CD14-positive monocyte (primary cell): Measurements from ENCODE around the gene RBMS3. TPM values are rescaled to one million over a fixed set of nuclear protein-coding genes. Genes with fewer than 3 reads are reported as not detected.

Experiments used
- DNase-seq, 3 donors: peaks; one replicate each; pipeline ENCODE4 v3.0.0-alpha.2; 2011 to 2022
- H2AFZ ChIP-seq: 2 replicates; pipeline ENCODE4 v1.6.0; 2012; ENCODE audit warnings: mild to moderate bottlenecking, low read depth, low read length, inconsistent platforms; ENCODE audit not compliant: insufficient read depth, poor library complexity, severe bottlenecking
- H3K27ac ChIP-seq, 2 donors: 1 replicate in 1 of 2; 2 replicates in 1 of 2; pipeline ENCODE4 v1.5.1; 2012 to 2013; ENCODE audit warnings: low read length in 2 of 2, control low read depth in 1 of 2, inconsistent platforms in 1 of 2, low read depth in 1 of 2, mild to moderate bottlenecking in 1 of 2
- H3K27me3 ChIP-seq, 2 donors: one replicate each; pipeline versions ENCODE4 v1.6.0 to v1.6.1; 2011 to 2013; ENCODE audit warnings: low read length in 2 of 2; ENCODE audit not compliant: control insufficient read depth in 2 of 2, insufficient read depth in 2 of 2
- H3K36me3 ChIP-seq, 2 donors: replicated peaks in 1 of 2; 1 replicate in 1 of 2; 2 replicates in 1 of 2; pipeline versions ENCODE4 v1.5.1 to v1.6.1; 2012 to 2013; ENCODE audit warnings: low read length in 2 of 2, control low read depth in 1 of 2, inconsistent platforms in 1 of 2, mild to moderate bottlenecking in 1 of 2; ENCODE audit not compliant: insufficient read depth in 2 of 2, control insufficient read depth in 1 of 2
- H3K4me1 ChIP-seq, 2 donors: 1 replicate in 1 of 2; 2 replicates in 1 of 2; pipeline versions ENCODE4 v1.5.1 to v1.6.1; 2012 to 2013; ENCODE audit warnings: low read length in 2 of 2, control low read depth in 1 of 2, inconsistent platforms in 1 of 2, mild to moderate bottlenecking in 1 of 2, moderate library complexity in 1 of 2; ENCODE audit not compliant: insufficient read depth in 2 of 2, control insufficient read depth in 1 of 2
- H3K4me2 ChIP-seq: replicated peaks from 2 replicates; pipeline ENCODE3; 2012; ENCODE audit warnings: low read length, moderate library complexity, mild to moderate bottlenecking; ENCODE audit not compliant: poor library complexity, severe bottlenecking; ENCODE audit errors: extremely low read depth
- H3K4me3 ChIP-seq, 3 experiments: fragments of 200-600 bp in 1 of 3; sonication (generic) in 1 of 3; replicated peaks in 1 of 3; 1 replicate in 2 of 3; 2 replicates in 1 of 3; pipeline ENCODE4 v1.5.1; 2011 to 2013; ENCODE audit warnings: low read length in 3 of 3, mild to moderate bottlenecking in 3 of 3, control low read depth in 2 of 3, low read depth in 2 of 3, inconsistent platforms in 1 of 3, moderate library complexity in 1 of 3
- H3K79me2 ChIP-seq: 2 replicates; pipeline ENCODE4 v1.6.0; 2012; ENCODE audit warnings: mild to moderate bottlenecking, control low read depth, inconsistent platforms, low read length, moderate library complexity; ENCODE audit not compliant: insufficient read depth
- H3K9ac ChIP-seq: 2 replicates; pipeline ENCODE4 v1.6.0; 2017; ENCODE audit warnings: low read length, mild to moderate bottlenecking; ENCODE audit not compliant: insufficient read depth, poor library complexity, severe bottlenecking
- H3K9me3 ChIP-seq, 2 donors: replicated peaks in 1 of 2; 1 replicate in 1 of 2; 2 replicates in 1 of 2; pipeline versions ENCODE4 v1.5.1 to v1.6.1; 2012 to 2013; ENCODE audit warnings: low read length in 2 of 2, control low read depth in 1 of 2; ENCODE audit not compliant: control insufficient read depth in 1 of 2, insufficient read depth in 1 of 2
- H4K20me1 ChIP-seq: 2 replicates; pipeline ENCODE4 v1.6.0; 2012; ENCODE audit warnings: mild to moderate bottlenecking, low read length, control low read depth, moderate library complexity; ENCODE audit not compliant: insufficient read depth
- H3K27ac Mint-ChIP-seq, 7 donors: one replicate each; pipeline ENCODE4 v1.8.0; 2020; ENCODE audit warnings: mild to moderate bottlenecking in 7 of 7, mixed read lengths in 7 of 7, moderate library complexity in 6 of 7, inconsistent platforms in 2 of 7
- H3K27me3 Mint-ChIP-seq, 3 donors: one replicate each; pipeline ENCODE4 v1.8.0; 2021 to 2022; ENCODE audit warnings: low read depth in 3 of 3, mild to moderate bottlenecking in 3 of 3, mixed read lengths in 3 of 3, moderate library complexity in 3 of 3, inconsistent platforms in 1 of 3
- H3K36me3 Mint-ChIP-seq, 2 donors: one replicate each; pipeline ENCODE4 v1.8.0; 2020; ENCODE audit warnings: mixed read lengths in 2 of 2, inconsistent platforms in 1 of 2, mild to moderate bottlenecking in 1 of 2
- H3K4me1 Mint-ChIP-seq: one replicate; pipeline ENCODE4 v1.8.0; 2020; ENCODE audit warnings: mild to moderate bottlenecking, mixed read lengths
- H3K4me3 Mint-ChIP-seq, 2 donors: one replicate each; pipeline ENCODE4 v1.8.0; 2020; ENCODE audit warnings: mild to moderate bottlenecking in 2 of 2, mixed read lengths in 2 of 2, moderate library complexity in 1 of 2
- H3K9me3 Mint-ChIP-seq, 7 donors: one replicate each; pipeline ENCODE4 v1.8.0; 2020 to 2022; ENCODE audit warnings: mixed read lengths in 7 of 7, mild to moderate bottlenecking in 6 of 7, moderate library complexity in 6 of 7, inconsistent platforms in 2 of 7
- CTCF ChIP-seq: fragments of 200-600 bp; IDR thresholded peaks from one replicate; pipeline ENCODE4 v1.8.0; 2022; ENCODE audit warnings: antibody characterized with exemption, mild to moderate bottlenecking
- WGBS: methylation state at CpG from one replicate; pipeline ENCODE4 v1.1.5; 2013; ENCODE audit warnings: missing lambda C conversion rate; ENCODE audit not compliant: insufficient coverage; 5-methylcytosine and 5-hydroxymethylcytosine counted together
- intact Hi-C, 2 donors: fragments of 100-400 bp; cut with micrococcal nuclease; formaldehyde crosslinking; loops; one replicate each; pipeline versions ENCODE4 v1.15.0 to v1.15.1; 2023
- polyA plus RNA-seq, 3 donors: library from polyadenylated mRNA; depleted of rRNA in 1 of 3; unstranded in 2 of 3; stranded (reverse) in 1 of 3; fragments of 300-500 nt in 2 of 3; fragments of >200 nt in 1 of 3; fragmentation: Illumina TruSeq in 2 of 3; gene quantifications; 1 replicate in 2 of 3; 2 replicates in 1 of 3; pipeline ENCODE4 v1.2.3, GENCODE V29; 2012 to 2021

Gene RBMS3
- polyA plus RNA-seq, 3 donors: not detected

- Mint-ChIP-seq H3K27ac (no peak overlapping the region), H3K27me3 (peaks cover 0 to 1% (median 0%) of the 10 kb centered on the region in 3 donors), H3K9me3 (peaks cover 0 to 3% (median 1%) of the 10 kb centered on the region in 7 donors), H3K36me3 (no peaks in the 10 kb centered on the region), H3K4me1 (no peaks in the 10 kb centered on the region), H3K4me3 (no peak overlapping the region)
- Histone ChIP-seq H3K36me3 (no peaks in the 10 kb centered on the region), H3K9ac (no peak overlapping the region), H3K9me3 (no peaks in the 10 kb centered on the region), H3K4me2 (no peak overlapping the region), H3K79me2 (no peaks in the 10 kb centered on the region), H3K4me1 (no peaks in the 10 kb centered on the region), H3K27me3 (no peaks in the 10 kb centered on the region), H3K4me3 (no peak overlapping the region), H4K20me1 (no peaks in the 10 kb centered on the region), H3K27ac (no peak overlapping the region), H2AFZ (no peak overlapping the region)
- no peak for TF ChIP-seq CTCF
- intact Hi-C loops: no loop called here
- no peak for DNase-seq
- WGBS: 100% methylated on average over 1 of the region's 4 CpGs
Observed at GRCh38 chr3:29263476-29263875, 17.4 kb upstream of the RBMS3 start.

- Histone ChIP-seq H3K4me1 (no peaks in the 10 kb centered on the region), H2AFZ (no peak overlapping the region), H4K20me1 (no peaks in the 10 kb centered on the region), H3K36me3 (no peaks in the 10 kb centered on the region), H3K9ac (no peak overlapping the region), H3K79me2 (no peaks in the 10 kb centered on the region), H3K4me3 (no peak overlapping the region), H3K4me2 (no peak overlapping the region), H3K9me3 (no peaks in the 10 kb centered on the region), H3K27ac (no peak overlapping the region), H3K27me3 (no peaks in the 10 kb centered on the region)
- H3K27ac Mint-ChIP-seq: no peak overlapping the region
- no peaks in the 10 kb centered on the region for H3K4me1 Mint-ChIP-seq
- peaks cover 0 to 2% (median 1%) of the 10 kb centered on the region in 7 donors for H3K9me3 Mint-ChIP-seq
- 76% methylated on average over 2 of the region's 4 CpGs for WGBS
- H3K27me3 Mint-ChIP-seq: peaks cover 0 to 1% (median 0%) of the 10 kb centered on the region in 3 donors
- DNase-seq: no peak
- H3K4me3 Mint-ChIP-seq: no peak overlapping the region
- no peaks in the 10 kb centered on the region for H3K36me3 Mint-ChIP-seq
- intact Hi-C loops: no loop called here
- TF ChIP-seq CTCF: no peak
Observed at GRCh38 chr3:29265509-29266072, 15.3 kb upstream of the RBMS3 start.
